ENCODE data around the gene GRM7. TPM values are rescaled to one million over a fixed set of nuclear protein-coding genes. Genes with fewer than 3 reads are reported as not detected.

Gene GRM7
- total and polyA plus RNA-seq, 2 experiments from 2014 or later = 0.40 TPM; not detected in 1

- no peak for TF ChIP-seq ZNF462 (CRISPR knock-in tag; IDR thresholded peaks at IDR 0.05)
- no peak for TF ChIP-seq STAT1 (IDR thresholded peaks at IDR 0.05; ENCODE audit: unreplicated experiment)
- TF ChIP-seq POLR2AphosphoS5 (IDR thresholded peaks at IDR 0.05; ENCODE audit: low read depth) = no peak
- TF ChIP-seq JUNB (IDR thresholded peaks at IDR 0.05; ENCODE audit: unreplicated experiment) = no peak
- no peak for TF ChIP-seq EZH2phosphoT487 (IDR thresholded peaks at IDR 0.05; ENCODE audit: unreplicated experiment)
- TF ChIP-seq EZH2 (IDR thresholded peaks at IDR 0.05; ENCODE audit: low read depth, unreplicated experiment) = no peak
- no peak for TF ChIP-seq ZNF331 (CRISPR knock-in tag; IDR thresholded peaks at IDR 0.05; ENCODE audit: low read depth)
- no peak for TF ChIP-seq REST (IDR thresholded peaks at IDR 0.05; ENCODE audit: unreplicated experiment)
- no peak for TF ChIP-seq ZNF114 (CRISPR knock-in tag; IDR thresholded peaks at IDR 0.05)
- no peak for TF ChIP-seq ETS1 (IDR thresholded peaks at IDR 0.05)
Measured at GRCh38 chr3:6821411-6821810, 39.5 kb upstream of the GRM7 start (continued).
